Fibroblast of lung (primary cell): Measurements from ENCODE around the gene UBN2. TPM values are rescaled to one million over a fixed set of nuclear protein-coding genes. Genes with fewer than 3 reads are reported as not detected.

Experiments used
- DNase-seq, 2 donors: peaks; one replicate each; pipeline versions ENCODE4 v3.0.0 to v3.0.0-alpha.2; 2010; ENCODE audit warnings: low read depth in 2 of 2
- H2AFZ ChIP-seq: 2 replicates; pipeline ENCODE4 v1.5.1; 2012; ENCODE audit warnings: low read length, control low read depth, inconsistent platforms
- H3K27ac ChIP-seq: 2 replicates; pipeline ENCODE4 v1.5.1; 2011; ENCODE audit warnings: low read length, control low read depth; ENCODE audit not compliant: insufficient read depth
- H3K27me3 ChIP-seq: 2 replicates; pipeline ENCODE4 v1.5.1; 2011; ENCODE audit warnings: mild to moderate bottlenecking, low read length; ENCODE audit not compliant: control insufficient read depth, insufficient read depth
- H3K36me3 ChIP-seq: 2 replicates; pipeline ENCODE4 v1.5.1; 2011; ENCODE audit warnings: low read length; ENCODE audit not compliant: control insufficient read depth, insufficient read depth
- H3K4me1 ChIP-seq: 2 replicates; pipeline ENCODE4 v1.5.1; 2011; ENCODE audit warnings: low read length; ENCODE audit not compliant: control insufficient read depth, insufficient read depth; ENCODE audit errors: extremely low read depth
- H3K4me2 ChIP-seq: 2 replicates; pipeline ENCODE4 v1.5.1; 2011; ENCODE audit warnings: low read length, control low read depth; ENCODE audit not compliant: insufficient read depth; ENCODE audit errors: extremely low read depth
- H3K4me3 ChIP-seq, 4 experiments: fragments of 200-600 bp in 1 of 4; sonication (generic) in 1 of 4; replicated peaks in 1 of 4; 2 replicates each; pipeline ENCODE4 v1.5.1; 2011 to 2016; ENCODE audit warnings: low read length in 4 of 4, low read depth in 3 of 4, mild to moderate bottlenecking in 3 of 4, control low read depth in 2 of 4, inconsistent platforms in 1 of 4, mixed read lengths in 1 of 4; ENCODE audit not compliant: insufficient read depth in 1 of 4; ENCODE audit errors: control extremely low read depth in 1 of 4
- H3K79me2 ChIP-seq: 2 replicates; pipeline ENCODE4 v1.5.1; 2012; ENCODE audit warnings: mild to moderate bottlenecking, low read length, inconsistent platforms; ENCODE audit not compliant: control insufficient read depth, insufficient read depth
- H3K9ac ChIP-seq: 2 replicates; pipeline ENCODE4 v1.5.1; 2011; ENCODE audit warnings: mild to moderate bottlenecking, low read length, control low read depth; ENCODE audit not compliant: insufficient read depth
- H3K9me3 ChIP-seq: 2 replicates; pipeline ENCODE4 v1.5.1; 2012; ENCODE audit warnings: low read depth, low read length; ENCODE audit not compliant: control insufficient read depth, insufficient read depth
- H4K20me1 ChIP-seq: 2 replicates; pipeline ENCODE4 v1.5.1; 2011; ENCODE audit warnings: low read length; ENCODE audit not compliant: control insufficient read depth, insufficient read depth; ENCODE audit errors: extremely low read depth
- CTCF ChIP-seq, 2 donors: IDR thresholded peaks in 1 of 2; conservative IDR thresholded peaks in 1 of 2; 1 replicate in 1 of 2; 2 replicates in 1 of 2; pipeline ENCODE4 v1.5.1; 2011 to 2012; ENCODE audit warnings: low read length in 2 of 2, control low read depth in 1 of 2, inconsistent platforms in 1 of 2, low read depth in 1 of 2, mild to moderate bottlenecking in 1 of 2
- EZH2 ChIP-seq: IDR thresholded peaks from 2 replicates; pipeline ENCODE4 v1.5.1; 2012; ENCODE audit warnings: low read length, control low read depth, mild to moderate bottlenecking; ENCODE audit errors: missing control alignments
- polyA plus RNA-seq, 2 donors: library from polyadenylated mRNA; depleted of rRNA in 1 of 2; stranded (reverse) in 1 of 2; unstranded in 1 of 2; fragments of >200 nt; gene quantifications; 2 replicates each; pipeline ENCODE4 v1.2.1, GENCODE V29; 2011 to 2012; ENCODE audit warnings: missing spikeins in 1 of 2
- total RNA-seq: library from RNA; depleted of rRNA; stranded (reverse); fragments of >200 nt; gene quantifications from 2 replicates; pipeline ENCODE4 v1.2.1, GENCODE V29; 2014

UBN2 gene
- total and polyA plus RNA-seq, 2 donors (not counting 1 experiment from before 2014, with no cell fraction given), result 2.2 to 5.9 TPM

GRCh38 chr7:139189357-139189756 is 41.7 kb upstream of the UBN2 start:
- Histone ChIP-seq H3K79me2 (no peaks in the 10 kb centered on the region), H3K4me1 (no peaks in the 10 kb centered on the region), H2AFZ (no peak overlapping the region), H3K27me3 (no peaks in the 10 kb centered on the region), H3K27ac (no peak overlapping the region), H3K4me2 (no peak overlapping the region), H3K4me3 (no peak overlapping the region), H3K9ac (no peak overlapping the region), H3K9me3 (no peaks in the 10 kb centered on the region), H4K20me1 (no peaks in the 10 kb centered on the region), H3K36me3 (no peaks in the 10 kb centered on the region)
- DNase-seq, result no peak
- no peak for TF ChIP-seq EZH2
- no peak for TF ChIP-seq CTCF (conservative IDR thresholded peaks at IDR 0.05 in 1 of 2, IDR thresholded peaks at IDR 0.05 in 1 of 2; ENCODE audit: low read depth in 1 of 2, low read length in 2 of 2)

GRCh38 chr7:139192014-139192706 is 38.9 kb upstream of the UBN2 start:
- Histone ChIP-seq H3K36me3 (no peaks in the 10 kb centered on the region), H3K79me2 (no peaks in the 10 kb centered on the region), H3K9me3 (no peaks in the 10 kb centered on the region), H3K9ac (no peak overlapping the region), H3K27me3 (no peaks in the 10 kb centered on the region), H4K20me1 (no peaks in the 10 kb centered on the region), H3K27ac (no peak overlapping the region), H2AFZ (no peak overlapping the region), H3K4me1 (no peaks in the 10 kb centered on the region), H3K4me2 (no peak overlapping the region), H3K4me3 (no peak overlapping the region)
- TF ChIP-seq EZH2, result no peak
- no peak for TF ChIP-seq CTCF (conservative IDR thresholded peaks at IDR 0.05 in 1 of 2, IDR thresholded peaks at IDR 0.05 in 1 of 2; ENCODE audit: low read depth in 1 of 2, low read length in 2 of 2)
- DNase-seq, result no peak

GRCh38 chr7:139200382-139200781 is 30.7 kb upstream of the UBN2 start:
- Histone ChIP-seq H2AFZ (no peak overlapping the region), H3K4me3 (no peak overlapping the region), H3K36me3 (no peaks in the 10 kb centered on the region), H3K79me2 (no peaks in the 10 kb centered on the region), H3K9ac (no peak overlapping the region), H3K4me1 (no peaks in the 10 kb centered on the region), H3K27me3 (no peaks in the 10 kb centered on the region), H3K4me2 (no peak overlapping the region), H4K20me1 (no peaks in the 10 kb centered on the region), H3K9me3 (no peaks in the 10 kb centered on the region), H3K27ac (no peak overlapping the region)
- TF ChIP-seq EZH2, result no peak
- DNase-seq, result no peak
